HG02642 (cell line): ENCODE measurements around the gene EIF4A3.

Experiments
- ATAC-seq: cut with Tn5 transposase; IDR thresholded peaks from one replicate; pipeline ENCODE4 v1.9.1; 2021; ENCODE audit warnings: mild to moderate bottlenecking; ENCODE audit not compliant: unreplicated experiment, poor library complexity

The EIF4A3 gene

DNA sequence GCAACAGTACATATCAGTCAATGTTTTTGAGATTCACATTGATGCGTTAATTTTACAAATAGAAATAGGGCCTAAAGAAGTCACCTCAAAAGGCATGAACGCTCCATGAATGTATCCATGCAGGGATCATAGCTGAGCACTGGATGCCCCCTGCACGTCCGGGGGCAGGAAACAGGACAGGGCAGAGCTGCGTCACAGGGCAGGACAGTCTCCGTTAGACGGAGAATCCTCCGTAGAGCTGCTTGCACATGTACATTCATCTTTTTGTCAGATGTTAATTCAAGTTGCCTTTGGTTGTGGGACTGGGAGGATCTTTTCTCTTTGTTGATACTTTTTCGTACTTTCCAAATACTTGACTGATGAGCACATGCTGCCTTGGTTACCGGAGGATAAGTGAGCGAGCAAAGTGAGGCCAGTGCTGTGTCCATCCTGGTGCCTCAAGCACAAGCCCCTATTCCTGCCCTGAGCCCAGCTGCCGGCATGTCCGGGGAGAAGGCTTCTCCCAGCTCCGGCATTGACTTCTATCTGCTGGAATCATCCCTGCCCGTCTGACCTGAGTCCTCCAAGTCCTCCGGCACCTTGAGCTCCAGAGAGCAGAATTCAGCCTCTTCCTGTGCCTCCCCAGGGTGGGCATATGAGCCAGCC, 30.5 kb downstream of the EIF4A3 start:
- ATAC-seq: no peak

DNA sequence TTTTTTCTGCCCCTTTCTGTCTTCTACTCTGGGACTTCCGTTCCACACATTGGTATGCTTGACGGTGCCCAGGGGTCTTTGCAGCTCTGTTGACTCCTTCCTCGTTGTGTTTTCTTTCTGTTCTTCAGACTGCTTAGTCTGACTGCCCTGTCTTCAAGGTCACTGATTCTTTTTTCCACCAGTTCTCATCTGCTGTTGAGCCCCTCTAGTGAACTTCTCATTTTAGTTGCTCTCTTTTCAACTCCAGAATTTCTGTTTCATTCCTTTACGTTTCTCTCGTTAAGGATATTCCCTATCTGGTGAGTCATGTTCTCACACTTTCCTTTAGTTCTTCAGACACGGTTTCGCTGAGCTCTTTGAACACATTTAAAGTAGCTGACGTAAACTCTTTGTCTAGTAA, 31.8 kb downstream of the EIF4A3 start:
- no peak for ATAC-seq

DNA sequence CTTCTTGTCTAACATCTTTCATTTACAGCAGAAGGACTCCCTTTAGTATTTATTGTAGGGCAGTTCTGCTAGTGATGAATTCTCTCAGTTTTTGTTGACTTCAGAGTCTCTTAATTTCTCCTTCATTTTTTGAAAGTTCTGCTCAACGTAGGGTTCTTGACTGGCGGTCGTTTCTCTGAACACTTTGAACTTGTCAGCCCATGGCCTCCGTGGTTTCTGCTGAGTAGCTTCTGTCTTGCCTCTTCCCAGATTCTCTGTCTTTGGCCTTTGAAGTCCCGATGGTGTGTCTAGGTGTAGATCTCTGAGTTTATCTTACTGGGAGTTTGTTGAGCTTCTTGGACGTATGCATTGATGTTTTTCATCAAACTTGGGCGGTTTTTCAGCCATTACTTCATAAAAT, 32.2 kb downstream of the EIF4A3 start:
- no peak for ATAC-seq

DNA sequence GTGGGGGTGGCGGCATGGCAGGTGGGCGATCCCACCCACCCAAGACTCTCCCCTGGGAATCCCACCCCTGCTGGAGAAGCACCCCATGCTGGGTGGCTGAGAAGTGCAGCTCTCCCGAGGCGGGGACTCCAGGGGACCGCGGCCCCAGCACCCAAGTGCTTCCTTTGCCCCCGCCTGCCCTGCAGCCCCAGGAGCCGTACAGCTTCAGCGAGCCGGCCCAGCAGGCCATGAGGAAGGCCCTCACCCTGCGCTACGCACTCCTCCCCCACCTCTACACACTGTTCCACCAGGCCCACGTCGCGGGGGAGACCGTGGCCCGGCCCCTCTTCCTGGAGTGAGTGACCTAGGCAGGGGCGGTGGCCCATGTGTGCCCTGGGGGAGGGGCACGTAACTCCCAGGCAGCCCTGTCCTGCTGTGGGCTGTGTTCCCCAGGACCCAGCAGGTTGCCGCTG, 33.9 kb downstream of the EIF4A3 start:
- no peak for ATAC-seq

DNA sequence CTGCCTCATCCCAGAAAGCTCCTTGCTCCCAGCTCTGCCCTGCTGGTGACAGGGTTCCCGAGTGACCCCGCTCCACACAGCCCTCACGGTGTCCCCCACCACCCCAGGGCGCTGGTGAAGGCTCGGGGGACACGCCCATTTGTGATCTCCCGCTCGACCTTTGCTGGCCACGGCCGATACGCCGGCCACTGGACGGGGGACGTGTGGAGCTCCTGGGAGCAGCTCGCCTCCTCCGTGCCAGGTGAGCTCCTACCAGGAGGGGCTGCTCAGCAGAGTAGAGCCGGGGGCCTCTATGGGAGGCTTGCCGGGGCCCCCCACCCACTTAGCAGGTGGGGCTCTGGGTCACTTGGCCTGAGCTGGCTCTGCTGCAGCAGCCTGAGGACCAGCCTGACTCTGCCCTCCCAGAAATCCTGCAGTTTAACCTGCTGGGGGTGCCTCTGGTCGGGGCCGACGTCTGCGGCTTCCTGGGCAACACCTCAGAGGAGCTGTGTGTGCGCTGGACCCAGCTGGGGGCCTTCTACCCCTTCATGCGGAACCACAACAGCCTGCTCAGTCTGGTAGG, 34.4 kb downstream of the EIF4A3 start:
- no peak for ATAC-seq

DNA sequence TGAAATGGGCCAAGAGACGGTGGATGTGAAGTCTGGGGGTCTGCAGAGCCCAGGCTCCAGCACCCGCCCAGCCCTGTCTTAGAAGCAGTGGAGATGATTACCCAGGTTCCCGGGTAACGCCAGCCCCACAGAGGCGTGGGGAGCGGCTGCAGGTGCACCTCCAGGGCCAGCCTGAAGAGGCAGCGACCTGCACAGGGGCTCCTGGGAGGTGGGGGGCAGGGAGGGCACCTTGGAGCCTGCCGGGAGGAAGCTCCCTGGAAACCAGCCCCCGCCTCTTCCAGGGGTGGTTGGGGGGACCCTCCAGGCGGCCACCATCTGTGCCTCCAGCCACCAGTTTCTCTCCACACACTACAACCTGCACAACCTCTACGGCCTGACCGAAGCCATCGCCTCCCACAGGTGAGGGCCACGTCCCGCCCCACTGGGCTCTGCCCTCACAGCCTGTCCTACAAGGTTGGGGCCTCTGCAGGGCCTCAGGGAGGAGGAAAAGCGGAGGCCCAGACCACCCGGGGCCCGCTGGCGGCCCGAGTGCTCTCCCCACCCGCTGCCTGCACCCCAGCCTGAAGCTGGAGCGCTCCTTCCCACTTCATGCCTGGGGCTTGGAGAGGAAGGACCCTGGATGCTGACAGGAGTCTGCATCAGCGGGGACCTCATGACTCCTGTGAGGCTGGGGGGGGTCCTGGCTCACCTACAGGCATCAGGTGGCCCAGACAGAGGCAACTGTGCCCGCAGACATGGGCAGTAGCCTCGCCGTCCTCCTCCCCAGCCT, 35.0 kb downstream of the EIF4A3 start:
- no peak for ATAC-seq

DNA sequence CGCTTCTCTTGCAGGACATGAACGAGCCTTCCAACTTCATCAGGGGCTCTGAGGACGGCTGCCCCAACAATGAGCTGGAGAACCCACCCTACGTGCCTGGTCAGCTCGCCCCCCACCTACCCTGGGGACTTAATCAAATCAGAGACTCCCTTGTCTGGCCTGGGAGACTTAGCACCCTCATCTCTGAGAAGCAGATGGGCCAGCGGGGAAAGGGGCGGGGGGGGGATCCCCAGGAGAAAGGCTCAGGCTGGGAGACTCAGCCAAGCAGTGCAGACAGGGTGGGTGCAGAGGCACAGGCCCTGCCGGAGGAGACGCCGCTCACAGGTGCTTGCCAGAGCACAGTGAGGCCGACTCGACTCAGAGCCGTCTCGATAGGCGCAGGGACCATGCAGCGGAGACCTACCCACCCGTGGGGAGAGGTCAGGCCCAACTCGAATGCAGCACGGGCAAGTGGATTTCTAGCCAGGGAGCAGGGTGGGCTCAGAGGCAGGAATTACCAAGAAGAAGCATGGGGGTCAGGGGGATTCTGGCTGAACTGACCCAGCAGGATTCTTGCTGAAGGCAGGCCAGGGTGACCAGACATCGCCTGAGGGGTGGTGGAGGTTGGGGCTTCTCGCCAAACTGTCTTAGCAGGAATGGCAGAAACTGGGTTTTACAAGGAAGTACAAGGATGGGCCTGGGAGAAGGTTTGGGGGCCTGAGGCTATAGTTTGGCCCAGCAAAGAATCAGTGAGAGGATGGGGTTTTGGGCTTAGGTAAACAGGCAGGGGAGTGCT, 35.8 kb downstream of the EIF4A3 start:
- no peak for ATAC-seq

DNA sequence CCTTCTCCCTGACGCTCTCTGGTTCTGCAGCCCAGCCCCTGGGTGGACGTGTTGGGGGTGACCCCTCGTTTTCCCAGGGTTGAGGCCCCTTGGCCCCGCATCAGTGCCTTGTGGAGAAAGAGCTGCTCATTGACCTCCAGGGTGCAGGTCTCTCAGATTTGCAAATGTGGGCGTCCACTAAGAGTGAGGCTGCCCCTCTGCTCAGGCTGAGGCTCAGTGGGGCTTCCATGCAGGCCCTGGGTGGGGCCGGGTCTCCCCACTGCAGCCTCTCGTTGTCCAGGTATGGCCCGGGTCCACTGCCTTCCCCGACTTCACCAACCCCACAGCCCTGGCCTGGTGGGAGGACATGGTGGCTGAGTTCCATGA, 36.5 kb downstream of the EIF4A3 start:
- no peak for ATAC-seq

DNA sequence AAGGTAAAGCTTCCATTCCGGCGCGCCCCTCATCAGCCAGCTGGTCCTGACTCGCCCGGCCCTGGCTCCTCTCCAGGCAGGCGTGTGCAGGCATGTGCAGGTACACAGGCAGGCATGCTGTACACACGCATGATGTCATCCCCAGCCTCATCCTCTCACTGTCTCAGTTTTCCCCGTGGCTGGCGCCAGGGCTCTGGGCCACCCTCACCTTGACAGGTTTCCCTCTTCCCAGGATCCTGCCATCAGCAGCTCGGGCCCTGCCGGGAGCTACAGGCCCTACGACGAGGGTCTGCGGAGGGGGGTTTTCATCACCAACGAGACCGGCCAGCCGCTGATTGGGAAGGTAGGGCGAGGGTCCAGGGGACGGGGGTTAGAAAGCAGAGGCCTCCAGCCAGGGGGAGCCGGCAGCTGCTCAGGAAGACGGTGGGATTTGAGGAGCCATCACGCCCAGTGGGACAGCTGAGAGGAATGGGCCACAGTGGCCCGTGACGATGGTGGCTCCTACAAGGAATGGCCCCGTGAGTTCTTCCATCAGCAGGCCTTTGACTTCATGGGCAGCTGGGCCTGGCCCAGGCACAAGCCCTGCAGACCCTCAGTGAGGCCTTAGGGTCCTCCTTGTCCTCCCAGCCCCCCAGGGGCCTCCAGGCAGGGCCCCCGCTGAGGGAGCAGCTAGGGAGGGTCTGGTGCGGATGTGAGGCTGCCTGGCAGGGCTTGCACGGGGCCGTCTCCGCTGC, 37.0 kb downstream of the EIF4A3 start:
- ATAC-seq: no peak

DNA sequence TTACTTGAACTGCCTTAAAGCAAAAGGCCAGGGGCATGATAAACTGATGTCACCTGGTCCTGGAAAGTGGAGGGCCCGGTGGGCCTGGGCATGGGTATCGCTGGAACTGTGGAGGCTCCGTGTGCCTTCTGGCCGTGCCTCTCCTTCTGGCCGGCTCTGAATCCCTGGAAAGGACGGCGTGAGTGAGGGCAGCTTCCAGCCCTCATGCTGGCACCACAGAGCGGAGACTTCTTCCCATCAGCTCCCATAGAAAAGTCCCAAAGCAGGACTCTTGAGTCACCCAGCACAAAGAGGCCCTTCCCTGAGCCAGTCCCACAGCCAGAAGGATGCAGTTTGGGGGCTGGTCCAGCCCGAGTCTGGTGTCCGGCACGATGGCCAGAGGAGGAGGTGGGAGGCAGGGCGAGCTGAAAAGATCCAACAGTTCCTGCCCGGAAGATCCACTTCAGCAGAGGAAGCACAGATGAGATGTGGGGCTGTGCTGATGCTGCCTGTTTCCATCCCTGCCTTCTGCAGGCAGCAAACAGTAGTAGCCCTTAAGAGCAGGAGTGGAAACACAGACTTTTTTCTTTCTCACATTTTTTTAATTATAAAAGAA, 37.8 kb downstream of the EIF4A3 start:
- no peak for ATAC-seq

DNA sequence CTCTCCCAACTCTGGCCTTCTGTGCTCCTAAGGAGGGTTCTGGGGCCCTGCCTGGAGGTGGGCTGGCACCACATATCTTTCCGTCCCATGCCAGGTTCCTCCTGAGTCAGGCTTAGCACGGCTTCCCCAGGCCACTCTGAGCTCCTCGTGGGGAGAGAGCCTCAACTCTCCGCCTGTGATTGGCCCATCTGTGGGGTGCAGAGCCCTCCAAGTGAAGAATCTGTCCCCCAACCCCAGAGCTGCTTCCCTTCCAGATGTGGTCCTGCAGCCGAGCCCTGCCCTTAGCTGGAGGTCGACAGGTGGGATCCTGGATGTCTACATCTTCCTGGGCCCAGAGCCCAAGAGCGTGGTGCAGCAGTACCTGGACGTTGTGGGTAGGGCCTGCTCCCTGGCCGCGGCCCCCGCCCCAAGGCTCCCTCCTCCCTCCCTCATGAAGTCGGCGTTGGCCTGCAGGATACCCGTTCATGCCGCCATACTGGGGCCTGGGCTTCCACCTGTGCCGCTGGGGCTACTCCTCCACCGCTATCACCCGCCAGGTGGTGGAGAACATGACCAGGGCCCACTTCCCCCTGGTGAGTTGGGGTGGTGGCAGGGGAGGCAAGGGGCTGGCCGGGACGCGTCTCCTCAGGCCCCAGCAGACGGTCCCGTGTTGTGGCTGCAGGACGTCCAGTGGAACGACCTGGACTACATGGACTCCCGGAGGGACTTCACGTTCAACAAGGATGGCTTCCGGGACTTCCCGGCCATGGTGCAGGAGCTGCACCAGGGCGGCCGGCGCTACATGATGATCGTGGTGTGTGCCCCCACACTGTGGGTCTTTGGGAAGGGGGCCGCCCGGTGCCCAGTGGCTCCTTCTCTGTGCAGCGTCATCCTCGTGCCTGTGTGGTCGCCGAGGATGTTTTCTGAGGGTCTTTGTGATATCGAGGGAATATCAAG, 38.6 kb downstream of the EIF4A3 start:
- ATAC-seq: no peak

DNA sequence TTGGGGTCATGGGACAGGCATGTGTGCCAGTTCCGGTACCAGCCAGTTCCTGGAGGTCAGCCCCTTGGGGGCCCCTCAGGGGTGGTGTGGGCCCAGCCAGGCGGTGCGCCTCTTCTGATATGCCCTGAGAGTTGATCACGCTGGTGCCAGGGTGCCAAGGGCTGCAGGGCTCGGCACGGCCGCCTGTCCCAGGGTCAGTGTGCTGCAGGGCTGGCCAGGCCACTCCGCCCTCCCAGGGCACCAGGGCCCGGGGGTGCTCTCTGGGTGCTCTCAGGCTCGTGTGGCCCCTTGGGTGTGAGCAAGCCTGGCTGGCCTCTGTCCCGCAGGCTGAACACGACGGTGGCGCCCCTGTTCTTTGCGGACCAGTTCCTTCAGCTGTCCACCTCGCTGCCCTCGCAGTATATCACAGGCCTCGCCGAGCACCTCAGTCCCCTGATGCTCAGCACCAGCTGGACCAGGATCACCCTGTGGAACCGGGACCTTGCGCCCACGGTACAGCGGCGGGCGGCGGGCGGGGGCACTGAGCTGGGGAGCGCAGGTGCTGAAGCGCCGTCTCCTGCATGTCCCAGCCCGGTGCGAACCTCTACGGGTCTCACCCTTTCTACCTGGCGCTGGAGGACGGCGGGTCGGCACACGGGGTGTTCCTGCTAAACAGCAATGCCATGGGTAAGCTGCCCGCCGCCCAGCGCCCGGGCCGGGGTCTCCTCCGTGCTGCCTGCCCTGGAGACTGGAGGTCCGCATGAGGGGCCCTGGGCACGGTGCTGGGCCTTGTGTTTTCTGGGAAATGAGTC, 39.5 kb downstream of the EIF4A3 start:
- no peak for ATAC-seq

DNA sequence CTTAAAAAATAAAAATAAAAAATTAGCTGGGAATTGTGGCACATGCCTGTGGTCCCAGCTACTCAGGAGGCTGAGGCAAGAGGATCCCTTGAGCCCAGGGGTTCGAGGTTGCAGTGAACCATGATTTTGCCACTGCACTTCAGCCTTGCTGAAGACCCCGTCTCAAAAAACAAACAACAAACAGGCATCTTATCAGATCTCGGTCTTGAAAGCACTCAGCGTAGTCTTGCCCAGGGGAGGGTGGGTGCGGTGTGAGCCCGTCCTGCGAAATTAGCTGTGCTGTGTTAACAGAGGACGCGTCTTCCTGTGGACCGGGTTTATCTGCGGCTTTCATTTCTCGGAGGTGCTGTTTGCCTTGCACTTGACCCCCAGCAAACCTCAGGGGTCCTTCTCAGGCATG, 40.2 kb downstream of the EIF4A3 start:
- no peak for ATAC-seq

DNA sequence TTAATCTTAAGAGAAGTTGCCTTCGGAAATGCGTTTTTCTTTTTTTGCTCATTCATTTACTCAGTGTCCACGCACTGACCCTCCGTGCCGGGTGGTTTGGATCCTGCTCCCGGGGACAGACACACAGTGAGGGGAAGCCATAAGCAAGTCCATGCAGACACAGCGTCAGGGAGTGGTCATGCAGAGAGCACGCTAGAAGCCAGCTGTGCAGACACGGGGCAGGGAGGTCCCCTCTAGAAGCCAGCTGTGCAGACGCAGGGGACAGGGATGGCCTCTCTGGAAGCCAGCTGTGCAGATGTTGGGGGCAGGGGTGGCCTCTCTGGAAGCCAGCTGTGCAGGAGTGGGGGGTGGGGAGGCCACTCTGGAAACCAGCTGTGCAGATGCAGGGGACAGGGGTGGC, 40.8 kb downstream of the EIF4A3 start:
- ATAC-seq: no peak

DNA sequence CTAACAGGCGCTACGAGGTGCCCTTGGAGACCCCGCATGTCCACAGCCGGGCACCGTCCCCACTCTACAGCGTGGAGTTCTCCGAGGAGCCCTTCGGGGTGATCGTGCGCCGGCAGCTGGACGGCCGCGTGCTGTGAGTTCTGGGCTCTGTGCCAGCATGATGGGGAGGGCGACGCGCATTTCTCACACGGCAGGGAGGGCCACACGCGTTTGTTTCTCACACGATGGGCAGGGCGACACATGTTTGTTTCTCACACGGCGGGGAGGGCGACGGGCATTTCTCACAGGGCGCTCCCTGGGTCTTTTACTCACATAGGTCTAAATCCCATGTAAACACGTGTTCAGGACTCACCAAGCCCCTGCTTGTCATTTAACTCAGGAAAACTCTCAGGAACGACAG, 41.2 kb downstream of the EIF4A3 start:
- ATAC-seq: no peak

DNA sequence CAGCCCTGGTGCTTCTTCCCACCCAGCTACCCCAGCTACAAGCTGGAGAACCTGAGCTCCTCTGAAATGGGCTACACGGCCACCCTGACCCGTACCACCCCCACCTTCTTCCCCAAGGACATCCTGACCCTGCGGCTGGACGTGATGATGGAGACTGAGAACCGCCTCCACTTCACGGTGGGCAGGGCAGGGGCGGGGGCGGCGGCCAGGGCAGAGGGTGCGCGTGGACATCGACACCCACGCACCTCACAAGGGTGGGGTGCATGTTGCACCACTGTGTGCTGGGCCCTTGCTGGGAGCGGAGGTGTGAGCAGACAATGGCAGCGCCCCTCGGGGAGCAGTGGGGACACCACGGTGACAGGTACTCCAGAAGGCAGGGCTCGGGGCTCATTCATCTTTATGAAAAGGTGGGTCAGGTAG, 42.0 kb downstream of the EIF4A3 start:
- no peak for ATAC-seq

DNA sequence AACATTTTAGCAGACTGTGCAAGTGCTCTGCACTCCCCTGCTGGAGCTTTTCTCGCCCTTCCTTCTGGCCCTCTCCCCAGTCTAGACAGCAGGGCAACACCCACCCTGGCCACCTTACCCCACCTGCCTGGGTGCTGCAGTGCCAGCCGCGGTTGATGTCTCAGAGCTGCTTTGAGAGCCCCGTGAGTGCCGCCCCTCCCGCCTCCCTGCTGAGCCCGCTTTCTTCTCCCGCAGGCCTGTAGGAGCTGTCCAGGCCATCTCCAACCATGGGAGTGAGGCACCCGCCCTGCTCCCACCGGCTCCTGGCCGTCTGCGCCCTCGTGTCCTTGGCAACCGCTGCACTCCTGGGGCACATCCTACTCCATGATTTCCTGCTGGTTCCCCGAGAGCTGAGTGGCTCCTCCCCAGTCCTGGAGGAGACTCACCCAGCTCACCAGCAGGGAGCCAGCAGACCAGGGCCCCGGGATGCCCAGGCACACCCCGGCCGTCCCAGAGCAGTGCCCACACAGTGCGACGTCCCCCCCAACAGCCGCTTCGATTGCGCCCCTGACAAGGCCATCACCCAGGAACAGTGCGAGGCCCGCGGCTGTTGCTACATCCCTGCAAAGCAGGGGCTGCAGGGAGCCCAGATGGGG, 42.5 kb downstream of the EIF4A3 start:
- no peak for ATAC-seq
